ENCODE data around the gene P4HA2.

- TF ChIP-seq CTCF (IDR thresholded peaks at IDR 0.05; ENCODE audit: insufficient read depth, low read length, poor library complexity, severe bottlenecking), result no peak
- no peak for TF ChIP-seq EZH2phosphoT487 (conservative IDR thresholded peaks at IDR 0.05; ENCODE audit: low read length)
Measured at GRCh38 chr5:132214491-132214890, 13.2 kb downstream of the P4HA2 start.
